RWPE1 (cell line): ENCODE measurements around the gene RTKN2.

Source experiments
- CTCF ChIA-PET: fragments of 350-600 bp; sonication (Branson Sonifier 250); formaldehyde crosslinking; extraction: SDS; loops from one replicate; lab custom pipeline; 2021; lab: Yijun Ruan, JAX
- POLR2A ChIA-PET: fragments of 400-600 bp; formaldehyde crosslinking; extraction: SDS; loops from one replicate; lab custom pipeline; 2020; ENCODE audit warnings: antibody characterized with exemption; ENCODE audit not compliant: low non-redundant PET; lab: Yijun Ruan, JAX
- DNase-seq: peaks from one replicate; pipeline ENCODE4 v3.0.0; 2012; ENCODE audit warnings: low spot score
- H3K27ac ChIP-seq: fragments of 450-650 bp; 2 replicates; pipeline ENCODE4 v1.5.1; 2017
- TF ChIP-seq, protein P1 (sequence below): fragments of 450-650 bp; conservative IDR thresholded peaks from 2 replicates; pipeline ENCODE4 v1.5.1; 2017; ENCODE audit warnings: low read depth, mild to moderate bottlenecking

Gene RTKN2

DNA sequence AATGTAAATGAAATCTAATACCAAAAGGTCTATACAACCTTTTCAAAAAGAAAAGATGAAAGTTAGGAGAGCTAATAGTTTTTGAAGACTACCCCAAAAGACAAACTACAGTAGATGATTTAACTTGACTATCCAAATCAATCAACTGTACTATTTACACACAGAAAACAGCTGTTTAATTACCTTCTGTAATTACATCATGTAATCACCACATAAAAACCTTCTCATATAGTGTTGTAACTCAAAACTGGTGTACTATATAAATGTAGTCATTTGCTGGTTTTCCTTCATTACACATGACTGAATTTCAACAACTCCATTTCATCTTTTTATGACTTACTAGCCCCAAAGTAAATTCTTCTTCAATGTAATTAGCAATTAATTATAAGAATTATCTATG lies 4.5 kb downstream of the RTKN2 start:
- POLR2A ChIA-PET = no interaction called here
- TF ChIP-seq, protein P1, sequence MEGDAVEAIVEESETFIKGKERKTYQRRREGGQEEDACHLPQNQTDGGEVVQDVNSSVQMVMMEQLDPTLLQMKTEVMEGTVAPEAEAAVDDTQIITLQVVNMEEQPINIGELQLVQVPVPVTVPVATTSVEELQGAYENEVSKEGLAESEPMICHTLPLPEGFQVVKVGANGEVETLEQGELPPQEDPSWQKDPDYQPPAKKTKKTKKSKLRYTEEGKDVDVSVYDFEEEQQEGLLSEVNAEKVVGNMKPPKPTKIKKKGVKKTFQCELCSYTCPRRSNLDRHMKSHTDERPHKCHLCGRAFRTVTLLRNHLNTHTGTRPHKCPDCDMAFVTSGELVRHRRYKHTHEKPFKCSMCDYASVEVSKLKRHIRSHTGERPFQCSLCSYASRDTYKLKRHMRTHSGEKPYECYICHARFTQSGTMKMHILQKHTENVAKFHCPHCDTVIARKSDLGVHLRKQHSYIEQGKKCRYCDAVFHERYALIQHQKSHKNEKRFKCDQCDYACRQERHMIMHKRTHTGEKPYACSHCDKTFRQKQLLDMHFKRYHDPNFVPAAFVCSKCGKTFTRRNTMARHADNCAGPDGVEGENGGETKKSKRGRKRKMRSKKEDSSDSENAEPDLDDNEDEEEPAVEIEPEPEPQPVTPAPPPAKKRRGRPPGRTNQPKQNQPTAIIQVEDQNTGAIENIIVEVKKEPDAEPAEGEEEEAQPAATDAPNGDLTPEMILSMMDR = no peak
- no peak for DNase-seq
- H3K27ac ChIP-seq = no peak overlapping the region
- CTCF ChIA-PET = interaction anchor here (0.6 to 0.7 kb wide), 5 partner anchors 12 to 320 kb away, joined by 3 to 16 read pairs (median 4); no protein-coding TSS in a partner anchor

DNA sequence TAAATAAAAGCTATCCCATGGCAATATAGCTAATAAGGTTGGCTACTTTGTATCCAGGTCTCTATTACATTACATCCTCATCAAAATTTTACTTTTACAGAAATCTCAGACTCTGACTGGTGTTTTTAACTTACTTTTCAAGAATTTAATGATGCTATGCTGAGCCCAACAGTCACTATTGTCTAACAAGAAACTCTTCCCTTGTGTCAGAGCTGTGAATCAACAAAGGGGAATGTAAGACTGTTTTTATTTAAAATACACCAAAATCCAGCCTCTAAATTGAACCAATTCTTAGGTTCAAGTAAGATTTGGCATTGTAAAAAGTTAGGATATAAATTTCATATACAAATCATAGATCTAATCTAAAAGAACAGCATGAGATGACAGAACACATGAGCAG lies 7.0 kb downstream of the RTKN2 start:
- POLR2A ChIA-PET = no interaction called here
- no peak for DNase-seq
- H3K27ac ChIP-seq = no peak overlapping the region
- CTCF ChIA-PET = interaction anchor here (0.6 to 0.7 kb wide), 2 partner anchors 273 to 1242 kb away, joined by 3 to 4 read pairs; no protein-coding TSS in a partner anchor
- TF ChIP-seq, protein P1 = no peak

DNA sequence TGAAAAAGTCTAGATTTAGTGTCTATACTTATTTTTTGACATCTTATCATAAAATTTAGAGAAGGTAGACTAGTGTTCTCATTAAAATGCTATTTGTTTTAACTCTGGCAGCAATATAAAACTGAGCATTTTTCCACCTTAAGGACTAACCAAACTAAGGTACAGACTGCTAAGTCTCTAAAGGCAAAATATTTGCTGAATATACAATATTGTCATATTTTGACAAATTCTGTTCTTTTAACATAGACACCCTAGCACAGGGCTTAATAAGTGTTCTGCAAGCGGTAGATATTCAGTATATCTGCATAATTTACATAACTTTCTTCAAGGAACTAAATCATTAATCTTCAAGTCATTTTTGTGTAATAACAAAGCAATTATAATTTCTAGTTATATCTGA lies 8.6 kb downstream of the RTKN2 start:
- CTCF ChIA-PET = no interaction called here
- no peak overlapping the region for H3K27ac ChIP-seq
- POLR2A ChIA-PET = no interaction called here
- TF ChIP-seq, protein P1 = no peak
- DNase-seq = no peak

DNA sequence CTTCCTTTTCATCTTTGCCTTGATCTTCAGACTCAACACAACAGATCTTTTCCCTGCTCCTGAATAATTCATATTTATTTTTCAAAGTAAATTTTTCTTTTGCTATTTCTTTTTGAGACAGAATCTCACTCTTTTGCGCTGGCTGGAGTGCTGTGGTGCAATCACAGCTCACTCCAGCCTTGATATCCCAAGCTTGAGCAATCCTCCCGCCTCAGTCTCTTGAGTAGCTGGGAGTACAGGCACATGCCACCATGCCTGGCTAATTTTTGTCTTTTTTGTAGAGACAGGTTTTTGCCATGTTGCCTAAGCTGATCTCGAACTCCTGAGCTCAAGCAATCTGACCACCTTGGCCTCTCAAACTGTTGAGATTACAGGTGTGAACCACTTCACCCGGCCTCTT lies 9.2 kb downstream of the RTKN2 start:
- POLR2A ChIA-PET = no interaction called here
- TF ChIP-seq, protein P1 = no peak
- DNase-seq = no peak
- CTCF ChIA-PET = no interaction called here
- H3K27ac ChIP-seq = no peak overlapping the region

DNA sequence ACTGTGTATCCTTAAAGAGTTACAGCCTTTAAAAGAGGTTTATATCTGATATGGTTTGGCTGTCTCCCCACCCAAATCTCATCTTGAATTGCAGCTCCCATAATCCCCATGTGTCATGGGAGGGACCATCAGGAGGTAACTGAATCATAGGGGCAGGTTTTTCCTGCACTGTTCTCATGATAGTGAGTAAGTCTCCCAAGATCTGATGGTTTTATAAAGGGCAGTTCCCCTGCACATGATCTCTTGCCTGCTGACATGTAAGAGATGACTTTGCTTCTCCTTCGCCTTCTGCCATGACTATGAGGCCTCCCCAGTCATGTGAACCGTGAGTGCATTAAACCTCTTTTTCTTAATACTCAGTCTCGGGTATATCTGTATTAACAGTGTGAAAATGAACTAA lies 9.7 kb downstream of the RTKN2 start:
- POLR2A ChIA-PET = no interaction called here

DNA sequence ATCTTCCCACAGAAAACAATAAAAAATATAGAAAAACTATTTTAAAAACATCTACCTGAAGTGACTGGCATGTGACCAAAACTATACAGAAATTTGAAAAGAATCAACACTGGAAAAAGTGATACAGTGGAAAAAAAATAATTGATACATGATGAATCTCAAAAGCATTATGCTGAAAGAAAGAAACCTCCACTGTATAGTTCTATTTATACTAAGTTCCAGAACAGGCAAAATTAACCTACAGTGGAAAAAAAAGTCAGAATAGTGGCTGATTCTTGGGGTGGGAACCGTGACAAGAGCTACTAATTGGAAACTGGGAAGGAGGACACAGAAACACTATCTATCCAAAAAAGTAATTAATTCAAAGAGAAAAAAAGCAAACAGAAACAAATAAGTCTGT lies 14.9 kb downstream of the RTKN2 start:
- POLR2A ChIA-PET = no interaction called here
- CTCF ChIA-PET = no interaction called here
- DNase-seq = no peak
- no peak overlapping the region for H3K27ac ChIP-seq
- TF ChIP-seq, protein P1 = no peak

More for the DNA sequence above, 9.7 kb downstream of the RTKN2 start:
- no peak overlapping the region for H3K27ac ChIP-seq
- DNase-seq = no peak
- CTCF ChIA-PET = no interaction called here
- TF ChIP-seq, protein P1 = no peak
